Activated CD8-positive, alpha-beta memory T cell treated with anti-CD3 and anti-CD28 coated beads, Interleukin-2, amount 50 U/mL, for 24 hours (primary cell): ENCODE data around the gene COMMD3.

Experiments used
- DNase-seq: peaks from one replicate; pipeline ENCODE4 v3.0.0-alpha.2; 2020; ENCODE audit errors: extremely low read depth

Gene COMMD3

GRCh38 chr10:22319980-22320558 lies 3.9 kb downstream of the COMMD3 start:
- no peak for DNase-seq

DNA sequence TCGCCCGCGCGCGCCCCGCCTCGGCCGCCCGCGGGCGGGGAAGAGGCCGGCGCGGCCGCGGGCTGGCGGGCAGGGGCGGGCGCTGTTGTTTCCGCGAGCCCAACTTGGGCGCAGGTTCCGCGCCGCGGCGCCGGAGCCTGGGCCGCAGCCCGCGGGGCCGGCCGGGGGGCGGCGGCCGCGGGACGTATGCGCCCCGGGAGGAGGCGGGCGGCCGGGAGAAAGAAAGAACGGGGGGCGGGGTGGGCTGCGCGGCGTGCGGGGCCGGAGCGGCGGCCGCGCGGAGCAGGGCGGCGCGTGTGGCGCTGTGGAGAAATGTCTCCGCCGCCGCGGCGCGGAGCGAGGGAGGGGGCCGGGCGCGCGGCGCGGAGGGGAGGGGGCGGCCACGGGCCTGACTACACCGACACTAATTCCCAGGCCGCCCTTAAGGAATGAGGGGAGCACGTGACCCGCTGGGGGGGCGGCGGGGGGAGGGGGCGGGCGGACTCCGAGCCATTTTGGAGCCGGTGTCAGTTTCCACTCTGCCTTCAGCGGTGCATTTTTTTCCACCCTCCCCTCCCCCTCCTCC lies 4.5 kb downstream of the COMMD3 start, which contains the start of gene BMI1:
TSS of gene BMI1 (plus strand) at position 509 of the 565 bp plus-strand sequence. CDS start 5,351 bp downstream, outside the sequence.
- DNase-seq, result no peak

GRCh38 chr10:22321156-22321923 lies 5.2 kb downstream of the COMMD3 start:
- DNase-seq, result no peak

GRCh38 chr10:22321924-22322640 lies 5.9 kb downstream of the COMMD3 start:
- DNase-seq, result no peak

DNA sequence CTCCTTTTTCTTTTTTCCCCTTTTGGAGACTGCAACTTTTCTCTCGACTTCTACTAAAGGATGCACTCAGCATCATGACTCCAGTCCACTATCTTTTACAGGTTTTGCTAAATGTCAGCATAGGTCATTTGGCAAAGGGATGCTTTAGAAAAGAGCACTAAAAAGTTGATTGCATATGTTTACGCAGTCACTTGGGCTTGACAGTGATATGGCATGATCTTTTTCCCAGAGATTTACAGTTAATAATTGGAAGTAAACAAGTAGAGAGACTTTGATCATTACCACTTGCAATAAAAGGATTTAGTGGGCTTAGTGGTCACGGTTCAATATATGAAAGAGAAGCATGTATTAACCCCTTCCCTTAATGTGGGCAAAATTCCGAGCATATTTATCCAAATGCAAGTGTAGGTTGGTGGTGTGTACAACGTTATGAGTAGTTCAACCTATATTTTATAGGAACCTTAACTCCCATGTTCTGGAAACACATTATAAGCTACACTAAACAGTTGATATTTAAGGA lies 6.5 kb downstream of the COMMD3 start:
- no peak for DNase-seq

DNA sequence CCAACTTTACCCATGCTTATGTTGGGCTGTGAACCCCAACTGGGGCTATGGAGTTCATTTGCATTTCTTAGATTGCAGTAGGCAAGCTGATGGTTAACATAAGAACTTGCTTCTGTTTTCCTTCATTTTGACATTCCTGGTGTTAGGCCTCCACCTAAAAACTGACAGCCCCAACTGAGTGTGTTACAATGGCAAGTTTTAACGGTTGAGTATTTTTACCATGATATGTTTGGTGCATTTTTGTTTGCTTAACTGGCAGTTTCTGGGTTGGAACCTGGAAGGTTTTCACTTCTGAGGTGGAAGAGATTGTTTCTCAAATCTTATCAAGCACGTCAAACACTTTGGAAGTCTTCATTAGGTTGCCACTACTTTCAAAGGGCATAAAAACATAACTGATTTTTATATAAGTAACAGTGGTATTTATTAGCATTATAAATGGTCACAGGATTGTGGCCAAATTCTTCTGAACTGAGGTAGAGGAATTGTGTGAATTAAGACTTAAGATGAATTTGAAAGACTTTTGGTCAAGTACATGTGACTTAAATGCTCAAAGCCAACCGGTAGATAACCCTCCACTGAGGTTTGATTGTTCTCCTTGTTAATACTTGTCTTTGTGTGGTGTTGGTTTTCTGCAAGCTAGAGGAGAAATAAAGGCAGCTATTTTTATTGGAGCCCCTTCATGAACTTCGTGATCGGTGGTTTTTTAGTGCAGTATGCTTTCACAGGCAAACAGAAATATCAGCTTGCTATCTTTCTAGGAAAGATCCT lies 7.5 kb downstream of the COMMD3 start:
- DNase-seq, result no peak

DNA sequence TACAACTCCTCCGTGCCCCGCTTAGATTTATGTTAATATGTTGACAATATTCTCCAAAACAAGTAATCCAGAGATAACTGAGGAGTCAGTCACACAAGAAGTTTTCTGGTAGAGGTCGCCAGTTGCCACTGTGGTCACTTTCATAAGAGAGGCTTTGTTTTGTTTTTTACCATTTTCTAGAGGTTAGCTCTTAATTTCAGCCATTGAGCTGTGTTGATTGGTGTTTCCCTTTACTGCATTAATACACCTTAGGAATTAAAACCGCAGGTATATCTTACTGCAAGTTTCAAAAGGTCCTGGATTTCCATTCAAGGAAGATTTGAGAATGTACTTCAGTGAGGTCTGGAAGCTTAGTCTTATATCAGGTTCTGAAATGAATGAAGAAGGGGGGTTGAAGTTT lies 8.2 kb downstream of the COMMD3 start:
- no peak for DNase-seq

GRCh38 chr10:22324893-22325271 lies 8.7 kb downstream of the COMMD3 start:
- no peak for DNase-seq

GRCh38 chr10:22325272-22326144 lies 9.3 kb downstream of the COMMD3 start:
- no peak for DNase-seq

DNA sequence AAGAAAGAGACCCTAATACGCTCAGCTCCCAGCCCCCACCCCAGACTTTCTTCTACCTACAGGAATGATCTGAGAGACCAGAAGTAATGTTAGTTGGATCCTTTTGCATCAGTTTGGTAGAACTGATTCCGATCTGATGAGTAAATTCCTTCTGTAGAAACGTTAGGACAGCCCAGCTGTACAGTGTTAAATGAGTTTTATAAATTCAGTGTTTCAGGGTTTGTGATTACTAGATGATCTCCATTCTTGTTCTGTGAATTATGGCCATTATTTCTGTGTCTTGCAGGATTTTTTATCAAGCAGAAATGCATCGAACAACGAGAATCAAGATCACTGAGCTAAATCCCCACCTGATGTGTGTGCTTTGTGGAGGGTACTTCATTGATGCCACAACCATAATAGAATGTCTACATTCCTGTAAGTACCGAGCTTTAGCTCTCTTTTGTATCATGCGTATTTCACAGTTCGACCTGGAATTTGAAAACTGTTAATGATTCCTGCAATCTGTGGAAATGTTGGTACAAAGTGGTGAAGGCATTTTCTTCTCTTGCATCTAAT lies 10.0 kb downstream of the COMMD3 start:
- DNase-seq, result no peak

- DNase-seq, result no peak
Measured at GRCh38 chr10:22329150-22329549, 13.0 kb downstream of the COMMD3 start.

DNA sequence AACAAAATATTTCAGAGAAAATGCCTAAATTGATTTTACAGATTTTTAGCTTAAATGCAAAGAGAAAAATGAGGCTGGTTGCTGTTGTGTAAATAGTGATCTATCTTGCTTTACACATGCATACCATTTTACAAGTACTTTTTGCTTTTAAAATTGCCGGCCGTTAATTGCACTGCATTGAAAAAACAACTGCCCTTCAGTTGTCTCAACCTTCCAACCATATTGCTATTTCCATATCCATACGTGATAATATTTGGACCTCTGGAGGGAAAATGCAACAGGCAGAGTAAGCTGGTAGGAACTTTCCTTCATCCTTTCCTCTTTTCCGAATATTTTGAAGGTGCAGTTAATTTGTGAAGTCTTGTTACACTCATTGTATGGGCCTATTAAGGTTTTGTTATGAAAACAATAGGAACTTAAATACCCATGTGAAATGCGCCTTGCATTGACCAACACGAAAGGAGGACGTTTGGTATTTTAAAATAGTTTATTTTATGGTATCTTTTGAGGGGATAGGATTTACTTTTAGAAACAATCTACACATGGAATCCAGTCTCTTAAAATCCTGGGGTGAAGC lies 16.0 kb downstream of the COMMD3 start:
- no peak for DNase-seq

DNA sequence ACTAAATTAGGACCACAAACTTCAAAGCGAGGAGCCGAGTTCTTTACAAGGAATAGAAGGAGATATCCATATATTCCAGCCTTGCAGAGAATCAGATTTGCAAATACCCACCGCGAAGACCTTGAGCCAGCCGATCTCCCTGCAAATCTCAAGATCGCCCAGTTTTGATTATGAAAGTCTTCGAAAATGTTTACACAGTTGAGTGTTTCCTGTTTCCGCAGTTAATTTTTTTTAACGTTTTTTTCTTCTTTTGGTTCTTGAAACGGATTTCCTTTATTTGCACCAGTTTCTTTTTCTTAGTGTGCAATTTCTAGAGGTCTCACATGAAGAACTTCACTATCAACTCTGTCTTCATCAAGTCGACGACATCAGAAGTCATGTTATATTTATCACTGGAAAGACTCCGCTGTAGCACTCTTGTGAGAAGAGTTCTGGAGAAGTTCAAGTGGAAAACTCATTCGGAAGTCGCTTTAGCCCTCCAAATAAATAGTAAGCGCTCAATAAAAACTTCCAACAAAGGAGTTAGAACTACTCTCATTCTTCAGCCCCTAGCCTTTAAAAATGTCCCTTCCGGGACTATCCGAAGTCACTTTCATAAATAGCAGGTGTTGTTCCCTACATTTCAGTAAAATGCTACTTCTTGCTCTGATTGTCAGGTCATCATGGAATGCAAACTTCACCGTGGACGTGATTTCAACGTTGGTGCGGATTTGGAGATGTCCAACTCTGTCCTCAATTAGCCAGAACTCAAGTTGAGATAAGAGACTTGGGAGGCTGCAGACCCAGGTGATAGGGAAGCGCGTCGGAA lies 17.2 kb downstream of the COMMD3 start:
- no peak for DNase-seq

GRCh38 chr10:22333975-22334282 lies 17.7 kb downstream of the COMMD3 start:
- no peak for DNase-seq

DNA sequence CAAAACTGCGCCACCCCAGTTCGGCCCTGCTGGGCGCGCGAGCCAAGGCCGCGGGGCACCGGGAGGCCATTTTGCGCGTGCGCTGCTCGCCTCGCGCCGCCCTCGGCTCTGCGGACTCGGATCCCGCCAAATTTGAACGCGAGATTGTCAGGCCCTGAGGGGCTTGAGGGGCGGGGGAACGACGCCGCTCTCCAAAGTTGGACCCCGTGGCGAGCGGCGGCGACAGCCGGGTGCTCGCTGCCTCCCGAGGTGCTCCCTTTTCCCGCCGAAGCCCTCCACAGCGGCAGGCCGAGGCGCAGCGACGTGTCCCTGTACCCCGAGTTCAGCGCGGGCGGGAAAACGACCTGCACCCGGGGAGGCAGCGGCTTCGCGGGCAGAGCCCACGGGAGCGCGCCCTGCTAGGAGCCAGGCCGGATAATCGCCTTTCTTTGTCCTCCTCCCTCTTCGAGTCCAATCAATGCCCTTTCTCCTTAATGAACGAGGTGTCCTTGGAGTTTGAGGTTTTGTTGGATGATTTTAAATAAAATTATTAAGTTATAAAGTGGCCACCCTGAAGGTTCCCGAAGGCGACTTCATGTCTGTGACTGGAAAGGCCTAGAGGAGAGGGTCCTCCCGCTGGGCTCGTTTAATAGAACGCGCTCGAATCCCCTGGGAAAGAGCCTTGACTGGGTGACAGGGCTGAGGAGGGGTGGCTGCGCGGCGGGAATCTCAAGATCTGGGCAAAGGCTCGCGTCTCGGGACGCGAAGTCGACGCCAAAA lies 18.4 kb downstream of the COMMD3 start:
- no peak for DNase-seq

GRCh38 chr10:22335173-22335933 lies 19.2 kb downstream of the COMMD3 start:
- no peak for DNase-seq

DNA sequence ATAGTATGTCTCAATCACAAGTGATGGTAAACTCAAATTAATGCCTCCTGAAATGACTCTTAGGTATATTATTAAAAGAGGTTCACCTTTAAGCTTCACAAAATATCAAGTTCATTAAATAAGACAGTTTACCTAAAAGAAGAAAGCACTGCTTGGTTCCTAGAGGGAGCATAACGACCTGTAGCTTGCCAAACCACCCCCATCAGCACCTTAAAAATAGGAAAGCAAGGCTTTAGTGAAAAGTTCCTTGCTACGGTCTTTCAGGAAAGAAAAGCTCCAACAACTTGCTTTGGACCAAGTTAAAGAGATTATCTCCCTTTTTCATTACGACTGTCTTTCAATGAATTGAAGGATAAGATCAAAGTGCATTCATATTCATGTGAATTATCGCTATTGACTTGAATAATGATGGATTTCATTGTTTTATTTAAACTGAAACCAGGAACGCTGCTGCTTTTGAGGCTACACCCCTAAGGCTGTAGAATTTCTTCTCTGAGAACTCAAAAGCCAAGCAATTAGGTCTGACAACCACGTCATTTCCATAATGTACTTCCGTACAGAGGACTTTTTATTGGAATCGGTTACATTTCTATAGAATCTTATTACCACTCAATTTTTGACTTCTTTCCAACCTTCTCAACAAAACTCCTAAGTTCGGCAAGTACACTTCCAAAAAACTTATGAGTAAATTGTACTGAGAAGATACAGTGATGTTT lies 22.2 kb downstream of the COMMD3 start:
- DNase-seq, result no peak
